ENCODE measurements around the gene TSPEAR.

DNA sequence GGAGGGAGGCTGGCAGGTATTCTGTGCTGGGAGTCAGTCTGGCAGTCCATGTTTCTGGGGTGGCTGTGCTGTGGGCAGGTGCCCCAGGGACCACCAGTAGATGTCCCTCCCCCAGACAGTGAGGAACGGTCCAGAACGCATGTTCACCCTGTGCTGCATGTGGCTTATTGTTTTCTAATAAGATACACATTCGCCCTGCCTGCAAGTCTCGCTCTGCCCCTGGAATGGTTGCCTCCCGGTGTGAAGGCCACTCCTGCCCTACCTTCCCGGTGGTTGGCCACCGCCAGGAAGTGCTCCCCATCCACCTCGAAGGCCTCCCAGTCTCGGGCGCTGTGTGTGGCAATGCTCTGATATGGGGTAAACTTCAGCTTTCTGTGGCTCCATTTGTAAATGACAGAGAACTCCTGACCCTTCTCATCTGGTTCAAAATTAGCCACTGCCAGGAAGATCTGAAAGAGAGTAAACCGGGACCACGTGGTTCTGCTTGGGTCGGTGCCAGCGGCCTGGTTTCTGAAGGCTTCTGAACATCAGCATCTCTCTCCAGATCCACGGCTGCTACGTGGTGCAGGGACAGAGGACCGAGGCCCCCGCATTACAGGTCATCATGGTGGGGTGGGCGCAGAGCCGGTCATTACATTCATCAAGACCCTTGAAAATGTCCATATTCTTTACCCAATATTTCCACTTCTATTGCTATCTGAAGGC lies 185.8 kb downstream of the TSPEAR start:
- TF ChIP-seq, protein P1, sequence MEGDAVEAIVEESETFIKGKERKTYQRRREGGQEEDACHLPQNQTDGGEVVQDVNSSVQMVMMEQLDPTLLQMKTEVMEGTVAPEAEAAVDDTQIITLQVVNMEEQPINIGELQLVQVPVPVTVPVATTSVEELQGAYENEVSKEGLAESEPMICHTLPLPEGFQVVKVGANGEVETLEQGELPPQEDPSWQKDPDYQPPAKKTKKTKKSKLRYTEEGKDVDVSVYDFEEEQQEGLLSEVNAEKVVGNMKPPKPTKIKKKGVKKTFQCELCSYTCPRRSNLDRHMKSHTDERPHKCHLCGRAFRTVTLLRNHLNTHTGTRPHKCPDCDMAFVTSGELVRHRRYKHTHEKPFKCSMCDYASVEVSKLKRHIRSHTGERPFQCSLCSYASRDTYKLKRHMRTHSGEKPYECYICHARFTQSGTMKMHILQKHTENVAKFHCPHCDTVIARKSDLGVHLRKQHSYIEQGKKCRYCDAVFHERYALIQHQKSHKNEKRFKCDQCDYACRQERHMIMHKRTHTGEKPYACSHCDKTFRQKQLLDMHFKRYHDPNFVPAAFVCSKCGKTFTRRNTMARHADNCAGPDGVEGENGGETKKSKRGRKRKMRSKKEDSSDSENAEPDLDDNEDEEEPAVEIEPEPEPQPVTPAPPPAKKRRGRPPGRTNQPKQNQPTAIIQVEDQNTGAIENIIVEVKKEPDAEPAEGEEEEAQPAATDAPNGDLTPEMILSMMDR (IDR thresholded peaks at IDR 0.05; ENCODE audit: low read depth, low read length, poor library complexity, severe bottlenecking) = no peak
- no peak for TF ChIP-seq EZH2phosphoT487 (IDR thresholded peaks at IDR 0.05; ENCODE audit: borderline replicate concordance, low read length)

All from DOHH2 (cell line).